Neutrophil (primary cell): ENCODE data around the gene SEL1L.

Experiments used
- H3K27ac ChIP-seq: fragments of 200-600 bp; sonication (generic); 2 replicates; pipeline ENCODE4 v1.5.1; 2016; ENCODE audit warnings: mild to moderate bottlenecking, moderate library complexity
- H3K27me3 ChIP-seq: fragments of 200-600 bp; sonication (generic); 2 replicates; pipeline ENCODE4 v1.6.0; 2016; ENCODE audit warnings: mild to moderate bottlenecking
- H3K36me3 ChIP-seq: fragments of 200-600 bp; sonication (generic); 2 replicates; pipeline ENCODE4 v1.5.1; 2017
- H3K4me1 ChIP-seq, 2 experiments: fragments of 200-600 bp in 1 of 2; sonication (generic) in 1 of 2; 1 replicate in 1 of 2; 2 replicates in 1 of 2; pipeline versions ENCODE4 v1.5.1 to v1.6.1; 2013 to 2016; ENCODE audit warnings: low read depth in 1 of 2, low read length in 1 of 2, mild to moderate bottlenecking in 1 of 2, moderate library complexity in 1 of 2; ENCODE audit not compliant: control insufficient read depth in 1 of 2, insufficient read depth in 1 of 2
- H3K4me3 ChIP-seq, 2 experiments: fragments of 200-600 bp in 1 of 2; sonication (generic) in 1 of 2; 1 replicate in 1 of 2; 2 replicates in 1 of 2; pipeline ENCODE4 v1.5.1; 2013 to 2016; ENCODE audit warnings: low read depth in 1 of 2, low read length in 1 of 2, mild to moderate bottlenecking in 1 of 2, moderate library complexity in 1 of 2
- H3K9me3 ChIP-seq: fragments of 200-600 bp; sonication (generic); 2 replicates; pipeline ENCODE4 v1.5.1; 2016
- CTCF ChIP-seq: fragments of 200-600 bp; sonication (generic); IDR thresholded peaks from 2 replicates; pipeline ENCODE4 v1.5.1; 2016; ENCODE audit warnings: antibody characterized with exemption

SEL1L gene

GRCh38 chr14:81449114-81449513, 84.5 kb downstream of the SEL1L start:
- no peak overlapping the region for H3K27ac ChIP-seq
- TF ChIP-seq CTCF: no peak
- H3K36me3 ChIP-seq: no peaks in the 10 kb centered on the region
- no peak overlapping the region for H3K4me3 ChIP-seq
- peaks cover 5% of the 10 kb centered on the region for H3K27me3 ChIP-seq
- peaks cover 0 to 3% of the 10 kb centered on the region in 2 experiments for H3K4me1 ChIP-seq
- H3K9me3 ChIP-seq: no peaks in the 10 kb centered on the region

GRCh38 chr14:81447021-81447764, 86.5 kb downstream of the SEL1L start:
- Histone ChIP-seq H3K27me3 (peaks cover 13% of the 10 kb centered on the region), H3K36me3 (no peaks in the 10 kb centered on the region), H3K4me3 (no peak overlapping the region), H3K4me1 (no peaks in the 10 kb centered on the region), H3K9me3 (no peaks in the 10 kb centered on the region), H3K27ac (no peak overlapping the region)
- TF ChIP-seq CTCF: no peak

- Histone ChIP-seq H3K27me3 (peaks cover 21% of the 10 kb centered on the region), H3K4me1 (no peaks in the 10 kb centered on the region), H3K9me3 (no peaks in the 10 kb centered on the region), H3K27ac (no peak overlapping the region), H3K4me3 (no peak overlapping the region), H3K36me3 (no peaks in the 10 kb centered on the region)
- TF ChIP-seq CTCF: no peak
Measured at GRCh38 chr14:81446279-81447007, 87.2 kb downstream of the SEL1L start.

- Histone ChIP-seq H3K36me3 (no peaks in the 10 kb centered on the region), H3K4me3 (no peak overlapping the region), H3K9me3 (no peaks in the 10 kb centered on the region), H3K27ac (no peak overlapping the region), H3K4me1 (peaks cover 3 to 4% of the 10 kb centered on the region in 2 experiments), H3K27me3 (peaks cover 63% of the 10 kb centered on the region)
- TF ChIP-seq CTCF: no peak
Measured at GRCh38 chr14:81441626-81442134, 92.0 kb downstream of the SEL1L start.

- no peak for TF ChIP-seq CTCF
- Histone ChIP-seq H3K27ac (no peak overlapping the region), H3K36me3 (no peaks in the 10 kb centered on the region), H3K4me1 (peaks cover 16 to 20% of the 10 kb centered on the region in 2 experiments), H3K27me3 (peaks cover 80% of the 10 kb centered on the region), H3K9me3 (no peaks in the 10 kb centered on the region), H3K4me3 (no peak overlapping the region)
Measured at GRCh38 chr14:81440041-81440440, 93.6 kb downstream of the SEL1L start.
